SU-DHL-6 (cell line): ENCODE results near the gene FSHR.

Experiments used
- H2AFZ ChIP-seq: fragments of 200-600 bp; sonication (generic); 2 replicates; pipeline ENCODE4 v1.6.1; 2014; ENCODE audit warnings: low read depth, mild to moderate bottlenecking, moderate library complexity, mixed read lengths, antibody characterized with exemption, low read length; ENCODE audit not compliant: severe bottlenecking
- H3F3A ChIP-seq: fragments of 200-600 bp; shearing (Covaris generic); 2 replicates; pipeline ENCODE4 v1.6.0; 2016; ENCODE audit warnings: antibody characterized with exemption, mild to moderate bottlenecking; ENCODE audit not compliant: insufficient read depth
- H3K27ac ChIP-seq: fragments of 200-600 bp; sonication (generic); 2 replicates; pipeline ENCODE4 v1.5.1; 2016; ENCODE audit warnings: low read depth, mild to moderate bottlenecking, low read length, moderate library complexity, mixed read lengths
- H3K27me3 ChIP-seq: fragments of 200-600 bp; sonication (generic), shearing (Covaris generic); 2 replicates; pipeline ENCODE4 v1.6.0; 2014; ENCODE audit warnings: mild to moderate bottlenecking, low read length
- H3K36me3 ChIP-seq: fragments of 200-600 bp; sonication (generic); 2 replicates; pipeline ENCODE4 v1.6.1; 2014; ENCODE audit warnings: mild to moderate bottlenecking, low read length, mixed read lengths
- H3K4me2 ChIP-seq: fragments of 300-600, 200-600 bp; shearing (Covaris generic), sonication (generic); 2 replicates; pipeline ENCODE4 v1.6.0; 2014; ENCODE audit warnings: low read length, low read depth, mild to moderate bottlenecking; ENCODE audit not compliant: poor library complexity, severe bottlenecking
- H3K4me3 ChIP-seq: fragments of 200-600 bp; sonication (generic); 2 replicates; pipeline ENCODE4 v1.5.1; 2014; ENCODE audit warnings: antibody characterized with exemption, low read length, mild to moderate bottlenecking, mixed read lengths; ENCODE audit not compliant: insufficient read depth, poor library complexity, severe bottlenecking
- H3K79me2 ChIP-seq: fragments of 200-600 bp; sonication (generic); 2 replicates; pipeline ENCODE4 v1.6.1; 2014; ENCODE audit warnings: mild to moderate bottlenecking, low read length, moderate library complexity; ENCODE audit not compliant: insufficient read depth
- H3K9ac ChIP-seq: fragments of 200-600 bp; sonication (generic); 2 replicates; pipeline ENCODE4 v1.7.0; 2014; ENCODE audit warnings: mild to moderate bottlenecking, low read length
- H3K9me2 ChIP-seq: fragments of 200-600 bp; sonication (generic); replicated peaks from 2 replicates; pipeline ENCODE4 v1.6.1; 2014; ENCODE audit warnings: low read length; ENCODE audit not compliant: insufficient read depth
- H3K9me3 ChIP-seq: fragments of 200-600 bp; sonication (generic); 2 replicates; pipeline ENCODE4 v1.6.1; 2014; ENCODE audit warnings: low read length, mixed read lengths; ENCODE audit not compliant: insufficient read depth
- H4K20me1 ChIP-seq: fragments of 200-600 bp; sonication (generic); 2 replicates; pipeline ENCODE4 v1.6.1; 2014; ENCODE audit warnings: low read depth, mild to moderate bottlenecking, antibody characterized with exemption, low read length, moderate library complexity, mixed read lengths
- EZH2phosphoT487 ChIP-seq: fragments of 200-600 bp; sonication (generic), shearing (Covaris generic); conservative IDR thresholded peaks from 2 replicates; pipeline ENCODE4 v1.6.1; 2018; ENCODE audit warnings: mild to moderate bottlenecking, antibody characterized with exemption, low read length, moderate library complexity, mixed read lengths
- TF ChIP-seq, protein P1 (sequence below): fragments of 200-600 bp; sonication (generic); IDR thresholded peaks from one replicate; pipeline ENCODE4 v1.5.1; 2017; ENCODE audit warnings: antibody characterized with exemption, mild to moderate bottlenecking, low read length, moderate library complexity; ENCODE audit not compliant: insufficient read depth, poor library complexity, severe bottlenecking

Gene FSHR

DNA sequence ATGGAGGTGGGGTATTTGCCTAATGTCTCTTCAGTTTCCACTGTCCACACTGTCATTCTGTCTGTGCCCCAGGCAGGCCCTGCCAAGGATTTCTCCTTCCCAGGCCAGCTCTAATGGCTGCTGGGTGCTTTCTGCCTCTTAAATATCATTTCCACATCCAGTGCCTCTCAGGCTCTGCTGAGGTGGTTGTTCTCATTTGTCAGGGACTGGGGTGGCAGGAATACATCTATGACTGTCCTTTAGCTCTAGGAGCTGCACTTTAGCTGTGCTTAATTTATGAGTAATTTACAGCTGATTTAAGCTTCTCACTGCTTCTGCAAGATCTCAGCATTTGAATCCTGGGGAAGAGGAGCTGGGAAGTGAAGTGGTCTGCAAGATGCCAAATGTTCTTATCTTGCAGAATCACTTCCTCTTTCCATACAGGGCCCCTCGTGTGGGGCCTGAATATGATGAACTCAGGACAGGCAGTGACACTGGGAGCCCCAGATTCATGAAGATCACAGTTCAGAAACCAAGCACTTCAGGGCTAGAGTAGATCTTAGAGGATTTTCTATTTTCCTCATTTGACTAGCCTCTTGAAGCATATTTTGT is 150.2 kb downstream of the FSHR start:
- no peak overlapping the region for H3K27ac ChIP-seq
- no peaks in the 10 kb centered on the region for H3K79me2 ChIP-seq
- H3K9me2 ChIP-seq, result no peaks in the 10 kb centered on the region
- H3K4me3 ChIP-seq, result no peak overlapping the region
- TF ChIP-seq EZH2phosphoT487, result no peak
- TF ChIP-seq, protein P1, sequence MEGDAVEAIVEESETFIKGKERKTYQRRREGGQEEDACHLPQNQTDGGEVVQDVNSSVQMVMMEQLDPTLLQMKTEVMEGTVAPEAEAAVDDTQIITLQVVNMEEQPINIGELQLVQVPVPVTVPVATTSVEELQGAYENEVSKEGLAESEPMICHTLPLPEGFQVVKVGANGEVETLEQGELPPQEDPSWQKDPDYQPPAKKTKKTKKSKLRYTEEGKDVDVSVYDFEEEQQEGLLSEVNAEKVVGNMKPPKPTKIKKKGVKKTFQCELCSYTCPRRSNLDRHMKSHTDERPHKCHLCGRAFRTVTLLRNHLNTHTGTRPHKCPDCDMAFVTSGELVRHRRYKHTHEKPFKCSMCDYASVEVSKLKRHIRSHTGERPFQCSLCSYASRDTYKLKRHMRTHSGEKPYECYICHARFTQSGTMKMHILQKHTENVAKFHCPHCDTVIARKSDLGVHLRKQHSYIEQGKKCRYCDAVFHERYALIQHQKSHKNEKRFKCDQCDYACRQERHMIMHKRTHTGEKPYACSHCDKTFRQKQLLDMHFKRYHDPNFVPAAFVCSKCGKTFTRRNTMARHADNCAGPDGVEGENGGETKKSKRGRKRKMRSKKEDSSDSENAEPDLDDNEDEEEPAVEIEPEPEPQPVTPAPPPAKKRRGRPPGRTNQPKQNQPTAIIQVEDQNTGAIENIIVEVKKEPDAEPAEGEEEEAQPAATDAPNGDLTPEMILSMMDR, result no peak
- H3K9me3 ChIP-seq, result no peaks in the 10 kb centered on the region
- no peaks in the 10 kb centered on the region for H3K27me3 ChIP-seq
- no peaks in the 10 kb centered on the region for H3F3A ChIP-seq
- H2AFZ ChIP-seq, result no peak overlapping the region
- H3K9ac ChIP-seq, result no peak overlapping the region
- H4K20me1 ChIP-seq, result no peaks in the 10 kb centered on the region
- H3K36me3 ChIP-seq, result no peaks in the 10 kb centered on the region
- H3K4me2 ChIP-seq, result no peak overlapping the region

DNA sequence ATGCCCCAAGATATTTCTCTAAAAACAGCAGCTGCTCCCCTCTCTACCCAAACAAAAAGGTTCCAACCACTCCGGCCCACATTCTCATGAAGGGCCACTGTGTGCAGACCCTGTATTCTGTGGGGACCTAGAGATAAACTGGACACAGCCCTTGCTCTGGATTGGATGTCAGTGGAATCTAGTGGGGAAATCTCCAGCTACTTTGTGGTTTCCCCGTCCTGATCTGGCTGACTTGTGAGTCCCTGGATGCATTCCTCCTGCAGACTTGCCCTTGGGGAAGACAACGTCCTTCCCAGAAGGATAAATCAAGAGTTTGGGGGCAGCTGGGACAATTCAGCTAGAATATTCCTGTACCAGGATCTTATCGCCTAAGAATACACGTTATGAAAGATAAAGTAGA is 151.1 kb downstream of the FSHR start:
- H3K27me3 ChIP-seq, result no peaks in the 10 kb centered on the region
- no peak for TF ChIP-seq EZH2phosphoT487
- TF ChIP-seq, protein P1, result no peak
- no peak overlapping the region for H3K4me2 ChIP-seq
- H3K9me2 ChIP-seq, result no peaks in the 10 kb centered on the region
- no peak overlapping the region for H3K27ac ChIP-seq
- H3K79me2 ChIP-seq, result no peaks in the 10 kb centered on the region
- H3K4me3 ChIP-seq, result no peak overlapping the region
- H2AFZ ChIP-seq, result no peak overlapping the region
- no peak overlapping the region for H3K9ac ChIP-seq
- H4K20me1 ChIP-seq, result no peaks in the 10 kb centered on the region
- no peaks in the 10 kb centered on the region for H3F3A ChIP-seq
- H3K36me3 ChIP-seq, result no peaks in the 10 kb centered on the region
- H3K9me3 ChIP-seq, result no peaks in the 10 kb centered on the region

DNA sequence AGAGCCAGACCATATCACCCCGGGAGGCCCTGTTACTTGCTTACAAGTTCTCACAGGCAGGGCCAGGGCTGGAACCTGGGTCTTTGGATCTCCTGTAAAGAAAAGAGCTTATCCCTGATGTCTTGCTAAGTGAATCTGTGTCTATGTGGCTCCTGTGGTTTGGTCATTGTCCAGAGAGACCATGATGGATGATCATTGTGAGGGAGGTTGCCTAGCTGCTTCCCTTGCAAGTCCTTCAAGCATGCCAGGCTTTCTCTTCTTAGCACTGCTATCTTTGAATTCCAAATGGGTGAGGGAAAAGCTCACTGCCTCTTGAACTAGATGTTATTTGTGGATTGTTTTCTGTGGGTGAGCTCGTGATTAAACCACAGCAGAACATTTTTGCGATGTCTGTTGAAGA is 151.6 kb downstream of the FSHR start:
- Histone ChIP-seq H3K27me3 (no peaks in the 10 kb centered on the region), H3K9me2 (no peaks in the 10 kb centered on the region), H3K9ac (no peak overlapping the region), H4K20me1 (no peaks in the 10 kb centered on the region), H2AFZ (no peak overlapping the region), H3K36me3 (no peaks in the 10 kb centered on the region), H3F3A (no peaks in the 10 kb centered on the region), H3K79me2 (no peaks in the 10 kb centered on the region), H3K4me3 (no peak overlapping the region), H3K27ac (no peak overlapping the region), H3K4me2 (no peak overlapping the region), H3K9me3 (no peaks in the 10 kb centered on the region)
- TF ChIP-seq EZH2phosphoT487, result no peak
- TF ChIP-seq, protein P1, result no peak

DNA sequence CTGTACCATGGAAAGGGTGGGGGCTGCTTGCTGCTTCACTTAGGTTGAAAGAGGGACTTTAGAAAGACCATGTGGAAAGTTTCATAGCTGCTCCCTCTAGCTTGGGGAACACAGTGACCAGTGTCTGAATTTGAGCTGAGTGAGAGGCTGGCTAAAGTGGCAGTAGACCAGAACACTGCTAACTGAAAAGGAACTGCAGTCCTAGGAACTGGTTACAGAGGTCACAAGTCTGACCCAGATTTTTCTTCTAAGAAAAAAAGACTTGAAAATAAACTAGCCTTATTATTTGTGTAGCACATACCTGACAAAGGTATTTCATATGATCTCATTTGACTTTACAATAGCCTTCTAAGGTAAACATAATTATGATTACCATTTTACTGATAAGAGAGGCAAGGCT is 153.6 kb downstream of the FSHR start:
- Histone ChIP-seq H2AFZ (no peak overlapping the region), H3K79me2 (no peaks in the 10 kb centered on the region), H3K9ac (no peak overlapping the region), H3K9me3 (no peaks in the 10 kb centered on the region), H4K20me1 (no peaks in the 10 kb centered on the region), H3K9me2 (no peaks in the 10 kb centered on the region), H3K4me2 (no peak overlapping the region), H3K27me3 (no peaks in the 10 kb centered on the region), H3K4me3 (no peak overlapping the region), H3K36me3 (no peaks in the 10 kb centered on the region), H3K27ac (no peak overlapping the region), H3F3A (no peaks in the 10 kb centered on the region)
- TF ChIP-seq, protein P1, result no peak
- TF ChIP-seq EZH2phosphoT487, result no peak
